HG02852 (cell line): ENCODE measurements around the gene MNAT1.
"Not testable (repeated sequence)": the region's sequence is repeated elsewhere in the genome, so short reads cannot be mapped to it uniquely, and the experiment has no call there.

Source experiments
- ATAC-seq: cut with Tn5 transposase; IDR thresholded peaks from one replicate; pipeline ENCODE4 v1.9.1; 2021; ENCODE audit warnings: mild to moderate bottlenecking, moderate library complexity; ENCODE audit not compliant: unreplicated experiment

The MNAT1 gene

DNA sequence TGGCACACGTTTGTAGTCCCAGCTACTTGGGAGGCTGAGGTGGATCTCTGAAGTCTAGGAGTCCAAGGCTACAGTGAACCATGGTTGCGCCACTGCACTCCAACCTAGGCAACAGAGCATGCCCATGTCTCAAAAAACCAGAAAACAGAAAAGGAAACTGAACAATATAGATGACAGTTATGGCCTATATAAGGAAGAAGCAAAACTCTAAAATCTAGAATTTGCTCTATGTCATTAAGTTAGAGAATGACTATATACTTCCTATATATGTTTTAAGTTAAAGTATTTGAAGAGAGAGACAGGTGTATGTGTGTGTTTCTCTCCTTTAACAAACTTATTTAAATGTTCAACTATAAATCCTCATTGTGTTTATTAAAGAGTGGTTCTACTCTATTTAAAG is 65.8 kb downstream of the MNAT1 start:
- no peak for ATAC-seq

DNA sequence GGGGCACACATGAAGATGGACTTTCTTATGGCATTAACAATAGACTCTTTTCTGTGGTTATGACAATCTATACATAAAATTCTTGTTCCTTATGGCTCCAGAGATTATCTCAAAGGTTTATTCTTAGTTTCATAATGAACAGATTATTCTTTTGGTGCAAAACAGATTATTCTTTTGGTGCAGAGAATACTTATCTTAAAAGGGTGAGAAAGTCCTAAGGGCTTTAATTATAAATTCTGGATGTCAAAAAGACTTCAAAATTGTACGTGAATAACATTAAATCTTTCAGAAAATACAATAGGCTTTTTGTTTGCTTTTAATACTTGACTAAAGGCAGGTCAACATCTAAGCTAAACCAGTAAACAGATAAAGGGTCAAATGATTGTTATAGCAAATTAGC is 69.3 kb downstream of the MNAT1 start:
- ATAC-seq, result no peak

GRCh38 chr14:60805841-60806430 is 71.4 kb downstream of the MNAT1 start:
- no peak for ATAC-seq

GRCh38 chr14:60807247-60807646 is 72.7 kb downstream of the MNAT1 start:
- ATAC-seq, result no peak

DNA sequence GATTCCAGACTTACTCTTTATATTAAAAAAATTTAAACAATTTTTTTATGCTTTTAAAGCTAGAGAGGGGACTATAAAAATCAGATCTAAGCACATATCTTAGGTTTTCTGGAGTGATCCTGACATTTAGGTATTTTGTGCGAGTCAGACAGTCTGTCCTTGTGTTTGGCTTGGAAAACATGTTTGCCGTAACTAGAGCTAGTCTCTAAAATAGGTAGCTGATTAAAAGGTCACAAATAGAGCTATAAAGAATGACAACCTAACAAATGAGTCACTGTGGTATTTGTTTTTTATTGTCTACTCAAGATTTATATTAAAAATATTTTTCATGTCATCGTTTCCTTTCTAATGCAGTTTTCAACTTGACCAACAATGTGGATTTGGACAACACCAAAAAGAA is 73.4 kb downstream of the MNAT1 start:
- ATAC-seq, result no peak

- no peak for ATAC-seq
These were observed 78.4 kb downstream of the MNAT1 start for GRCh38 chr14:60812987-60813386.

DNA sequence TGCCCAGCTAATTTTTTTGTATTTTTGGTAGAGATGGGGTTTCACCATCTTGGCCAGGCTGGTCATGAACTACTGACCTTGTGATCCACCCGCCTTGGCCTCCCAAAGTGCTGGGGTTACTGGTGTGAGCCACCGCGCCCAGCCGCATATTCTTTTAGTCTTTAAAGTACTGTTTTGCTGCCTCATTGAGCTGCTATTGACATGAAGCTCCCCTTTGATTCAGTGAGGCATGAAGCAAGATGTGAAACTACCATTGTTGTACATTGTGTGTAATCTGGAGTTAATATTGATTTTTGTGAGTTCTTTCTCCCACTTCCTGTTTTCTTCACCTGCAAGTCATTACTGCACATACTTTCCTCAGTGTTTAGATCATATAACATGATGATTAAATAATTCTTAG is 80.8 kb downstream of the MNAT1 start:
- ATAC-seq, result peak; percentile 97

- no peak for ATAC-seq
These were observed 82.6 kb downstream of the MNAT1 start for GRCh38 chr14:60817113-60817512.

DNA sequence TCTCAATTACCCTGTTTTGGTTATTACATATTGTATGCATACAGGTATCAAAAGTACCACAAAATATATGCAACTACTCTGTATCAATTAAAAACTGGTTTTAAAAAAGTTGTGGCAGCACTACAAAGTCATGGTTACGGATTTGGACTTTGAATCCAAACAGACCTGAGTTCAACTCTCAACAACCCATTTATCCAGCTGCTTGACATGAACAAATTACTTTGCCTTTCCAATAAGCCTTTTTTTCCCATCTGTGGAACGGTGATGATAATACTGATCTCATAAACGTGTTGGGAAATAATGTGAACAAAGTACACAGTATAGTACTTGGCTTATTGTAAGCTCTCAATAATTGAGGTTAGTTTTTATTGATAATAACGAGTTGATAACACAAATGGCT is 85.0 kb downstream of the MNAT1 start:
- ATAC-seq, result no peak

DNA sequence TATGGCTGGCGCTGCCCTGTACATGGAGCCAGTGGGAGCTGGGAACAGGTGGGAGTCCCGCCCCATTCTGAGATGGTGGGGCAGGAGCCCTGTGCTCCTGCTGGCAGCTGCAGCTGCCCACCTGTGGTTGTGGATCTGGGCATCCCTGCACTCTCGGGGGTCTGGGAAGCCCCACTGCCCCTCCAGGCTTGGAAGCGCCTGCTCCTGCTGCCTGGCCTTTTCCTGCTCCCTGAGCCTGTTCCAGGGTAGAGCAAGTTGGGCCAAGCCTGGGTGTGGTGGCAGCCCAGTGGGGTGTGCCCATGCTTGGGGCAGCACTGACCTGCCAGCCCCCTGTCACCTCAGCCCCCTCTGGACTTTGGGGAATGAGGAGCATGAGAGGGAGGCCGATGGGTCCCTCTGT is 104.0 kb downstream of the MNAT1 start:
- ATAC-seq, result no peak

GRCh38 chr14:60839057-60839456 is 104.5 kb downstream of the MNAT1 start:
- no peak for ATAC-seq

DNA sequence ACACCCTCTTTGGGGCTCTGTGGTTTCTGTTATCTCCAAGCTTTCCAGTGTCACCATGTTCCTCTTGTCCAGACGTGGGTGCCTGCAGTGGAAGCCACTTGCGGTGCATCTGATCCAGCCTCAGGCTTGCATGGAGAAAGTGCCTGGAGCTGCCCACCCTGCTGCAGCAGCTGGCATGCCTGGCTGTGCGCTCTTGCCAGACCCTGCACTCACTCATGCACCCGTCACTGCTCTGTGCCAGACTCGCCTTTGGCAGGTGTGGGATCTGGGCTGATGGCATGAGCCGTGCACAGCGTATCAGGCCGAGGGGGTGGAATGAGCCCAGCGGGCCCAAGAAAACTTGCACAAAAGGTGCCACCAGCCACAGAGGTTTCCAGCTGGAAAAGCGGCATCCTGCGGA is 105.1 kb downstream of the MNAT1 start:
- ATAC-seq, result no peak

- no peak for ATAC-seq
These were observed 105.8 kb downstream of the MNAT1 start for GRCh38 chr14:60840313-60840712.

DNA sequence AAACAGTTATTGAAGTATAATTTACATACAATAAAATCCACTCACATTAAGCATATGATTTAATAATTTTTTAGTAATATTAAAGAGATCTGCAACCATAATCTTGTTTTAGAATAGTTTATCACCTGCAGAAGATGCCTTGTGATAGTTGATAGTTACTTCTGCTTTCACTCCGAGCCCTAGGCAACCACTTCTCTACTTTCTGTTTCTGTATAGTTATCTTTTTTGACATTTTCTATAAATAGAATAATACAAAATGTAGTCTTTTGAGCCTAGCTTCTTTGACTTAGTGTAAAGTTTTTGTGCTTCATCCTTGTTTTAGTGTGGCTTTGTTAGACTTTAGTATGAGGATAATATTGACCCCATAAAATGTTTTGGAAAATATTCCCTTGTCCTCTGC is 111.0 kb downstream of the MNAT1 start:
- ATAC-seq, result peak; percentile 98

DNA sequence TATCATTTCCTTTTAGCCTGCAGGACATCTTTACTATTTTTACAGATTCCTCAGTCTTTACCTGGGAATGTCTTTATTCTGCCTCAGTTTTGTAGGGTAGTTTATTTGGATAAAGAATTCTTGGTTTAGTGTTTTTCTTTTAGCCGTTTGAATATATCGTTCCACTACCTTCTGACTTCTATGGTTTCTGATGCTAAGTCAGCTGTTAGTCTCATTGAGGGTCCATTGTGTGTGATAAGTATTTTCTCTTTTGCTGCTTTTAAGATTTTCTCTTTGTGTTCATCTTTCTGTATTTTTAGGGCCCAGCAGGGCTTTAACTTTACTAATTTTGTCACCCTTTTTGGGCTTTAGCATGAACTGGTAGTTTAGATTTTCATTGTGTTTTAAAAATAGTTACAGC is 113.5 kb downstream of the MNAT1 start:
- no peak for ATAC-seq

- not testable (repeated sequence) for ATAC-seq
These were observed 117.1 kb downstream of the MNAT1 start for GRCh38 chr14:60851692-60852091.

- peak; percentile 51 for ATAC-seq
These were observed 121.5 kb downstream of the MNAT1 start for GRCh38 chr14:60856111-60856510.

GRCh38 chr14:60859525-60859924 is 125.0 kb downstream of the MNAT1 start:
- no peak for ATAC-seq

DNA sequence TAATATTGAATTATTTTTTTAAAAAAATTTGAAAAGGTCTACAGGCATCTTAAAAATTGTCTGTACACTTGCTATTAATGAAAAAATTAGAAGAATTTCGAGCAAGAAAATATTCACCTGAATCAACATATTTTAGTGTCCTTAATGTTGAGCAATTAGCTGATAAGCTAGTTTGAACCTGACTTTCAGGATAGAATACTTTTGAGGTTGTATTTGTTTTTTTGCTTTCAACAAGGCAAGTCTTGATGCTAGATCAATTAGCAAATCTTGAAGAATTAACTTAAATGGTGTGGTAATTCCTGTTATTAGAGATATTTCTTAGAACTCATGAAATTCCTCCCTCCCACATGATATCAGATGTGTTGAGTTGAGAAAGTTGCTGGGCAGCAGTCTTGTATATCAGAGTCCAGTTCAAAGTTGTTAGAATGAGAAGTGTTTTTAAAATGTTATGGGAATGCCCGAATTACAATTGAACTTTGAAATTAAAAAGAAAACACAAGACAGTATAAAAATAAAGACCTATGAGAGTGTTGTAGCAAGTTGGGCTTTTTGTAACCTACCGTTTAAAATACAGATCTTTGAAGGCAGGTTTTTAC is 127.1 kb downstream of the MNAT1 start:
- no peak for ATAC-seq

- ATAC-seq, result no peak
These were observed 127.7 kb downstream of the MNAT1 start for GRCh38 chr14:60862283-60862682.

DNA sequence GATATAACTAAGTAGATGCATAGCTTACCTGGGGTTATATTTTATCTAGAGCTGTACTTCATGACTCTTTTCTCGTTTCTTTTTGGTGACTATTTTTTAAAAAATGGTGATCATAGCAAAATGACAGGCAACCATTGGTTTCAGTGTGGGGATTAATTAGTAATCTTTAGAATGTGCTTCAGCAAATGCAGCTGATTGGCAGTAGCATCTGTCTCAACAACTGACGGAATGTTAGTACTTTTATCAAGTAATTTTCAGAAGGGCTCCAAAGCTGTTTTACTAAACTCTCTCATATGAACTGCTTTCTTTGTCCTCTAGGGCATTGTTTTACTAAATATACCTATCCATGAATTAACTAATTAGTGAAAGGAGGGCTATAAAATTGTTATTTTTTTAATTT is 128.7 kb downstream of the MNAT1 start:
- no peak for ATAC-seq

GRCh38 chr14:60865378-60866127 is 131.0 kb downstream of the MNAT1 start:
- ATAC-seq, result no peak
